GM18499 (cell line): Measurements from ENCODE around the gene ZFP82.

Source experiments
- ATAC-seq: cut with Tn5 transposase; IDR thresholded peaks from one replicate; pipeline ENCODE4 v1.9.1; 2021; ENCODE audit warnings: moderate number of reproducible peaks; ENCODE audit not compliant: insufficient read depth, unreplicated experiment

The ZFP82 gene

GRCh38 chr19:36418287-36419001, at the start of gene ZFP82:
TSS of gene ZFP82 (minus strand) at chr19:36418644. CDS start at chr19:36409789, 8,855 bp downstream.
- ATAC-seq = no peak

- ATAC-seq = no peak
These were observed 41.6 kb upstream of the ZFP82 start for GRCh38 chr19:36460046-36460445.

GRCh38 chr19:36456831-36457230, 38.4 kb upstream of the ZFP82 start:
- ATAC-seq = no peak

GRCh38 chr19:36449059-36449670, 30.7 kb upstream of the ZFP82 start:
- no peak for ATAC-seq

GRCh38 chr19:36441339-36441738, 22.9 kb upstream of the ZFP82 start:
- no peak for ATAC-seq

GRCh38 chr19:36436531-36436930, 18.1 kb upstream of the ZFP82 start:
- no peak for ATAC-seq

- ATAC-seq = no peak
These were observed 5.5 kb upstream of the ZFP82 start for GRCh38 chr19:36423925-36424324.

- ATAC-seq = no peak
These were observed 3.5 kb upstream of the ZFP82 start for GRCh38 chr19:36421749-36422481.

GRCh38 chr19:36420961-36421748, 2.7 kb upstream of the ZFP82 start:
- no peak for ATAC-seq

- ATAC-seq = no peak
These were observed 625 bp downstream of the ZFP82 start for GRCh38 chr19:36417752-36418286.

- no peak for ATAC-seq
These were observed 8.6 kb downstream of the ZFP82 start for GRCh38 chr19:36409841-36410240.

- no peak for ATAC-seq
These were observed 10.3 kb downstream of the ZFP82 start for GRCh38 chr19:36408101-36408500.

GRCh38 chr19:36404498-36404897, 13.9 kb downstream of the ZFP82 start:
- no peak for ATAC-seq

GRCh38 chr19:36401475-36401874, 17.0 kb downstream of the ZFP82 start:
- ATAC-seq = no peak

- no peak for ATAC-seq
These were observed 19.9 kb downstream of the ZFP82 start for GRCh38 chr19:36398571-36398970.

- no peak for ATAC-seq
These were observed 25.3 kb downstream of the ZFP82 start for GRCh38 chr19:36392916-36393673.

GRCh38 chr19:36379510-36379819, 39.0 kb downstream of the ZFP82 start:
- ATAC-seq = no peak

- ATAC-seq = peak; percentile 72
These were observed 39.6 kb downstream of the ZFP82 start, which contains the start of gene ZFP14 for GRCh38 chr19:36378625-36379509. TSS of gene ZFP14 (minus strand) at chr19:36379201. CDS start at chr19:36367892, 11,309 bp downstream.
